PFSK-1 (cell line): ENCODE results near the gene DENND6A.

Source experiments
- FOXP2 ChIP-seq: optimal IDR thresholded peaks from 2 replicates; pipeline ENCODE3; 2011; ENCODE audit warnings: borderline replicate concordance, control low read depth, inconsistent platforms; ENCODE audit not compliant: insufficient read depth; ENCODE audit errors: extremely low read length, extremely low read depth
- POLR2AphosphoS5 ChIP-seq: IDR thresholded peaks from 2 replicates; pipeline ENCODE4 v1.6.1; 2012; ENCODE audit warnings: low read depth, mild to moderate bottlenecking, control low read depth, low read length, moderate library complexity
- SIN3A ChIP-seq: IDR thresholded peaks from 2 replicates; pipeline ENCODE4 v1.6.1; 2012; ENCODE audit warnings: mild to moderate bottlenecking, low read length, moderate library complexity, borderline replicate concordance; ENCODE audit not compliant: insufficient read depth
- TAF1 ChIP-seq: IDR thresholded peaks from 2 replicates; pipeline ENCODE4 v1.6.1; 2012; ENCODE audit warnings: low read length, control low read depth, borderline replicate concordance; ENCODE audit not compliant: insufficient read depth
- TF ChIP-seq, protein P1 (sequence below), 2 experiments: IDR thresholded peaks; 2 replicates each; pipeline versions ENCODE4 v1.6.1 to v1.8.0; 2011 to 2012; ENCODE audit warnings: low read depth in 2 of 2, low read length in 2 of 2, control low read depth in 1 of 2, inconsistent platforms in 1 of 2, mild to moderate bottlenecking in 1 of 2, moderate library complexity in 1 of 2; ENCODE audit not compliant: insufficient read depth in 1 of 2

DENND6A gene

DNA sequence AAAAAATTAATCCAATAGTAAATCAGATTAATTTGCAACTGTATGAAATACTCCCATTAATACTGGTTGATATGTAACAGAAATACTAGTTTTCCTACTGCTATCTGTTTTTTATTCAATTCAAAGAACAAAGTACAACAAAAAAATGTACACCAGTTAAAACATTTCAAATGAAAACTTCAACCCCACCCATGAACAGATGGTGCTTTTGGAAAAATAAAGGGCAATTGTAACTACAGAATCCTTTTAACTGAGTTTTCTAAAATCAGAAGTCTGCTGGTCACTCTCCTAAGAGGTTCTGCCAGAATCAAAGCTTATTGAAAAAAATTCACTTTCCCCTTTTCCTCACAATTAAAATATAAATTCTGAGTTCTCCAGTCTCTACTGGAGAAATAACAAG, 34.3 kb downstream of the DENND6A start:
- no peak for TF ChIP-seq POLR2AphosphoS5
- no peak for TF ChIP-seq SIN3A
- TF ChIP-seq TAF1: no peak
- no peak for TF ChIP-seq FOXP2
- TF ChIP-seq, protein P1, sequence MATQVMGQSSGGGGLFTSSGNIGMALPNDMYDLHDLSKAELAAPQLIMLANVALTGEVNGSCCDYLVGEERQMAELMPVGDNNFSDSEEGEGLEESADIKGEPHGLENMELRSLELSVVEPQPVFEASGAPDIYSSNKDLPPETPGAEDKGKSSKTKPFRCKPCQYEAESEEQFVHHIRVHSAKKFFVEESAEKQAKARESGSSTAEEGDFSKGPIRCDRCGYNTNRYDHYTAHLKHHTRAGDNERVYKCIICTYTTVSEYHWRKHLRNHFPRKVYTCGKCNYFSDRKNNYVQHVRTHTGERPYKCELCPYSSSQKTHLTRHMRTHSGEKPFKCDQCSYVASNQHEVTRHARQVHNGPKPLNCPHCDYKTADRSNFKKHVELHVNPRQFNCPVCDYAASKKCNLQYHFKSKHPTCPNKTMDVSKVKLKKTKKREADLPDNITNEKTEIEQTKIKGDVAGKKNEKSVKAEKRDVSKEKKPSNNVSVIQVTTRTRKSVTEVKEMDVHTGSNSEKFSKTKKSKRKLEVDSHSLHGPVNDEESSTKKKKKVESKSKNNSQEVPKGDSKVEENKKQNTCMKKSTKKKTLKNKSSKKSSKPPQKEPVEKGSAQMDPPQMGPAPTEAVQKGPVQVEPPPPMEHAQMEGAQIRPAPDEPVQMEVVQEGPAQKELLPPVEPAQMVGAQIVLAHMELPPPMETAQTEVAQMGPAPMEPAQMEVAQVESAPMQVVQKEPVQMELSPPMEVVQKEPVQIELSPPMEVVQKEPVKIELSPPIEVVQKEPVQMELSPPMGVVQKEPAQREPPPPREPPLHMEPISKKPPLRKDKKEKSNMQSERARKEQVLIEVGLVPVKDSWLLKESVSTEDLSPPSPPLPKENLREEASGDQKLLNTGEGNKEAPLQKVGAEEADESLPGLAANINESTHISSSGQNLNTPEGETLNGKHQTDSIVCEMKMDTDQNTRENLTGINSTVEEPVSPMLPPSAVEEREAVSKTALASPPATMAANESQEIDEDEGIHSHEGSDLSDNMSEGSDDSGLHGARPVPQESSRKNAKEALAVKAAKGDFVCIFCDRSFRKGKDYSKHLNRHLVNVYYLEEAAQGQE (IDR thresholded peaks at IDR 0.05; ENCODE audit: insufficient read depth in 1 of 2, low read depth in 2 of 2, low read length in 2 of 2): no peak

DNA sequence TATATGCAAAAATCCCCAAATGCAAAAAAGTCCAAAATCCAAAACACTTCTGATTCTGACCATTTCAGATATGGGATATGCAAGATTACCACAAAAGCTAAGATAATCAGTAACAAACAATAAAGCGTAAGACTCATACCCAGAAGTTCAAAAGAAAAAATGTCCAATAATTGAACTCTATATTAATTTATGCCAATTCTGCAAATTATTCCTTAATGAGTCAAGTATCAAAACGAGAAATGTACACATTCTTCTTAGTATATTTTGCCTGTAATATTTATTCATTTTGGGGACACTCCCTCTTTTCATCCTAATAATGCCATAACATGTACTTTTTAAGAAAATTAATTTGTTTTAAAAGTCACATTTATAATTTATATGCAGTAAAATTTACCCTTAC, 37.1 kb downstream of the DENND6A start:
- TF ChIP-seq, protein P1 (IDR thresholded peaks at IDR 0.05; ENCODE audit: insufficient read depth in 1 of 2, low read depth in 2 of 2, low read length in 2 of 2): no peak
- no peak for TF ChIP-seq FOXP2
- no peak for TF ChIP-seq SIN3A
- TF ChIP-seq TAF1: no peak
- no peak for TF ChIP-seq POLR2AphosphoS5

DNA sequence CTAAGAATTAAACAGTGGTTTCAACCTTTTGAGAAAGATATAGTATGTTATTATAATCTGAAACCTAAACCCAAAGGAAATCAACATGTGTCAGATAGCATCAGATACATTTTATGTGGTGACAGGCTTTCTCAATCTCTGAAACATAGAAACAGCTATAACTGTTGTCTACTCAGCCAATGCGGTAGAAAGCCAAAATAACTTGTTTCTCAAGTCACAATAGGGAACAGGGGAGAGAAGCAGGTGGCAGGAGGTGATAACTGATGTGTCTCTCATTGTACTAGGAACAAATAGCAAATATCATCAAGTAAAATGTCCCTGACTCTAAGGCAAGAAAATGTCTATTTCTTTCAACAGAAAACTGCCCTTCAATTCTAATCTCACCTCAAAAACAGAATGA, 38.6 kb downstream of the DENND6A start:
- no peak for TF ChIP-seq POLR2AphosphoS5
- no peak for TF ChIP-seq TAF1
- TF ChIP-seq, protein P1 (IDR thresholded peaks at IDR 0.05; ENCODE audit: insufficient read depth in 1 of 2, low read depth in 2 of 2, low read length in 2 of 2): no peak
- no peak for TF ChIP-seq SIN3A

DNA sequence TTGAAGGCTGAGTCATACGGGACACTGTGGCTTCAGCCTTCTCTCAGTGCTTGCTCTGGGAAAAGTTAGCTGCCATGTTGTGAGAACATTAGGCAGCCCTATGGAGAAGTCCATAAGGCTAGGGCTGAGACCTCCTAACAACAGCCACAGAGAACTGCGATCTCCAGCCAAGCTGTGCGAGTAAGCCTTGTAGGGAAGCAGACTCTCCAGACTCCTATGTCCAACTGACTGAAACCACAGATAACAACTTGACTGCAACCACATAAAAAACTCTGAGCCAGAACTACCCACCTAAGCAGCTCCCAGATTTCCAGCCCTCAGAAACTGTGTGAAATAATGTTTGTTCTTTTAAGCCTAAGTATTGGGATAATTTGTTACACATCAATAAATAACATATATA, 40.7 kb downstream of the DENND6A start:
- TF ChIP-seq TAF1: no peak
- no peak for TF ChIP-seq SIN3A
- TF ChIP-seq FOXP2: no peak
- TF ChIP-seq, protein P1 (IDR thresholded peaks at IDR 0.05; ENCODE audit: insufficient read depth in 1 of 2, low read depth in 2 of 2, low read length in 2 of 2): no peak

DNA sequence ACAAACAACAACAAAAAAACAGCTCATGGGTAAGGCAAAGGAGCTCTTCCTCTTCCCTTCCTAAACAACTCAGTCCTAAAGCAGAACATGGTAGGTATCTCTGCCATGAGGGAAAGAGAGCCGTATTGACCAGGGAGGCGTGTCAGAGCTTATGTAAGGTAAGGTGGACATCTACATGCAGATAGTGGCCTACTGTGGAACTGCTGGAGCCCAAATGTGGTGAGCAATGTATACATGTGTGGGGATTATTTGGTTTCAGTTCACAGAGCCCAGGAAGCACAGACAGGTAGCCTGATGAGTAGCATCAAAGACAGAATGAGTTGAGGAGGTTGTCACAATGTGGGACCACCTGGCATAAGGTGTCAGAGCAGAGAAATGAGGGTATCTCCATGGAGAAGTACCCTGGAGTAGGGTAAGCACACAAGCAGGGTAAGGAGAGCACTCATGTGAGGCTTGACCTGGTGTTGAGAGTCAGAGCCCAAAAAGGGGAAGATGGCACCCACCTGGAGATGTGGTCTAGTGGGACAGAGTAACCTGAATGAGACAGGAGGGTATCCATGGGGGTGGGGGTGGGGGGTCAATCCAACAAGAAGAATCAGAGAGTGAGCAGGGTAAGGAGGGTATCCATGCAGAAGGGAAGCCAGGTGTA, 45.5 kb downstream of the DENND6A start:
- TF ChIP-seq FOXP2 (no peak), POLR2AphosphoS5 (no peak), TAF1 (no peak), SIN3A (no peak)
- TF ChIP-seq, protein P1 (IDR thresholded peaks at IDR 0.05; ENCODE audit: insufficient read depth in 1 of 2, low read depth in 2 of 2, low read length in 2 of 2): no peak
